ENCODE data around the gene EVI5L. TPM values are rescaled to one million over a fixed set of nuclear protein-coding genes. Genes with fewer than 3 reads are reported as not detected.

EVI5L gene
- total and polyA plus RNA-seq, 2 donors (not counting 1 experiment from before 2014, with no cell fraction given), result 10.4 to 16.5 TPM

GRCh38 chr19:7905859-7906258 is 75.8 kb downstream of the EVI5L start:
- Histone ChIP-seq H3K9ac (ENCODE audit: insufficient read depth, low read length) (no peak overlapping the region), H3K9me3 (ENCODE audit: control insufficient read depth, insufficient read depth, low read depth, low read length) (no peaks in the 10 kb centered on the region), H3K4me1 (ENCODE audit: control insufficient read depth, extremely low read depth, insufficient read depth, low read length) (peaks cover 6% of the 10 kb centered on the region), H3K79me2 (ENCODE audit: control insufficient read depth, insufficient read depth, low read length) (peaks cover 29% of the 10 kb centered on the region), H3K4me3 (replicated peaks in 1 of 4; ENCODE audit: control extremely low read depth in 1 of 4, insufficient read depth in 1 of 4, low read depth in 3 of 4, low read length in 4 of 4) (no peak overlapping the region), H3K27ac (ENCODE audit: insufficient read depth, low read length) (no peak overlapping the region), H4K20me1 (ENCODE audit: control insufficient read depth, extremely low read depth, insufficient read depth, low read length) (no peaks in the 10 kb centered on the region), H2AFZ (ENCODE audit: low read length) (no peak overlapping the region), H3K27me3 (ENCODE audit: control insufficient read depth, insufficient read depth, low read length) (no peaks in the 10 kb centered on the region), H3K4me2 (ENCODE audit: extremely low read depth, insufficient read depth, low read length) (no peak overlapping the region), H3K36me3 (ENCODE audit: control insufficient read depth, insufficient read depth, low read length) (peaks cover 16% of the 10 kb centered on the region)
- no peak for TF ChIP-seq CTCF (conservative IDR thresholded peaks at IDR 0.05 in 1 of 2, IDR thresholded peaks at IDR 0.05 in 1 of 2; ENCODE audit: low read depth in 1 of 2, low read length in 2 of 2)
- no peak for TF ChIP-seq EZH2 (IDR thresholded peaks at IDR 0.05; ENCODE audit: low read length, missing control alignments)
- DNase-seq (ENCODE audit: low read depth in 2 of 2), result no peak

- no peaks in the 10 kb centered on the region for H4K20me1 ChIP-seq (ENCODE audit: control insufficient read depth, extremely low read depth, insufficient read depth, low read length)
- H3K4me2 ChIP-seq (ENCODE audit: extremely low read depth, insufficient read depth, low read length), result no peak overlapping the region
- H3K4me1 ChIP-seq (ENCODE audit: control insufficient read depth, extremely low read depth, insufficient read depth, low read length), result peaks cover 6% of the 10 kb centered on the region
- peaks cover 29% of the 10 kb centered on the region for H3K79me2 ChIP-seq (ENCODE audit: control insufficient read depth, insufficient read depth, low read length)
- no peak for DNase-seq (ENCODE audit: low read depth in 2 of 2)
- H3K9ac ChIP-seq (ENCODE audit: insufficient read depth, low read length), result no peak overlapping the region
- H3K27ac ChIP-seq (ENCODE audit: insufficient read depth, low read length), result no peak overlapping the region
- no peak for TF ChIP-seq EZH2 (IDR thresholded peaks at IDR 0.05; ENCODE audit: low read length, missing control alignments)
- TF ChIP-seq CTCF (conservative IDR thresholded peaks at IDR 0.05 in 1 of 2, IDR thresholded peaks at IDR 0.05 in 1 of 2; ENCODE audit: low read depth in 1 of 2, low read length in 2 of 2), result no peak
- H3K9me3 ChIP-seq (ENCODE audit: control insufficient read depth, insufficient read depth, low read depth, low read length), result no peaks in the 10 kb centered on the region
- H2AFZ ChIP-seq (ENCODE audit: low read length), result no peak overlapping the region
- no peaks in the 10 kb centered on the region for H3K27me3 ChIP-seq (ENCODE audit: control insufficient read depth, insufficient read depth, low read length)
- peaks cover 21% of the 10 kb centered on the region for H3K36me3 ChIP-seq (ENCODE audit: control insufficient read depth, insufficient read depth, low read length)
- no peak overlapping the region for H3K4me3 ChIP-seq (replicated peaks in 1 of 4; ENCODE audit: control extremely low read depth in 1 of 4, insufficient read depth in 1 of 4, low read depth in 3 of 4, low read length in 4 of 4)
These were observed 77.1 kb downstream of the EVI5L start for GRCh38 chr19:7907122-7907521.

- DNase-seq (ENCODE audit: low read depth in 2 of 2), result no peak
- Histone ChIP-seq H3K4me3 (replicated peaks in 1 of 4; ENCODE audit: control extremely low read depth in 1 of 4, insufficient read depth in 1 of 4, low read depth in 3 of 4, low read length in 4 of 4) (no peak overlapping the region), H3K27me3 (ENCODE audit: control insufficient read depth, insufficient read depth, low read length) (no peaks in the 10 kb centered on the region), H3K27ac (ENCODE audit: insufficient read depth, low read length) (no peak overlapping the region), H3K9me3 (ENCODE audit: control insufficient read depth, insufficient read depth, low read depth, low read length) (no peaks in the 10 kb centered on the region), H3K4me2 (ENCODE audit: extremely low read depth, insufficient read depth, low read length) (no peak overlapping the region), H3K79me2 (ENCODE audit: control insufficient read depth, insufficient read depth, low read length) (peaks cover 29% of the 10 kb centered on the region), H3K9ac (ENCODE audit: insufficient read depth, low read length) (no peak overlapping the region), H2AFZ (ENCODE audit: low read length) (no peak overlapping the region), H3K4me1 (ENCODE audit: control insufficient read depth, extremely low read depth, insufficient read depth, low read length) (peaks cover 6% of the 10 kb centered on the region), H4K20me1 (ENCODE audit: control insufficient read depth, extremely low read depth, insufficient read depth, low read length) (no peaks in the 10 kb centered on the region), H3K36me3 (ENCODE audit: control insufficient read depth, insufficient read depth, low read length) (peaks cover 23% of the 10 kb centered on the region)
- no peak for TF ChIP-seq EZH2 (IDR thresholded peaks at IDR 0.05; ENCODE audit: low read length, missing control alignments)
These were observed 77.5 kb downstream of the EVI5L start for GRCh38 chr19:7907544-7907943.
